ENCODE data around the gene NPAS2. TPM values are rescaled to one million over a fixed set of nuclear protein-coding genes. Genes with fewer than 3 reads are reported as not detected.

The NPAS2 gene
- total RNA-seq, 1 experiment from 2014 or later, result 3.7 TPM

Other genes starting within 250 kb of the NPAS2 start
- 647 and 938 TPM in 2 replicates for gene RPL31, start 182.2 kb downstream of the NPAS2 start, total RNA-seq (2014; rRNA removed; shearing (Covaris generic))

Measured in A172 (cell line).